ENCODE results near the gene COL20A1.

COL20A1 gene

DNA sequence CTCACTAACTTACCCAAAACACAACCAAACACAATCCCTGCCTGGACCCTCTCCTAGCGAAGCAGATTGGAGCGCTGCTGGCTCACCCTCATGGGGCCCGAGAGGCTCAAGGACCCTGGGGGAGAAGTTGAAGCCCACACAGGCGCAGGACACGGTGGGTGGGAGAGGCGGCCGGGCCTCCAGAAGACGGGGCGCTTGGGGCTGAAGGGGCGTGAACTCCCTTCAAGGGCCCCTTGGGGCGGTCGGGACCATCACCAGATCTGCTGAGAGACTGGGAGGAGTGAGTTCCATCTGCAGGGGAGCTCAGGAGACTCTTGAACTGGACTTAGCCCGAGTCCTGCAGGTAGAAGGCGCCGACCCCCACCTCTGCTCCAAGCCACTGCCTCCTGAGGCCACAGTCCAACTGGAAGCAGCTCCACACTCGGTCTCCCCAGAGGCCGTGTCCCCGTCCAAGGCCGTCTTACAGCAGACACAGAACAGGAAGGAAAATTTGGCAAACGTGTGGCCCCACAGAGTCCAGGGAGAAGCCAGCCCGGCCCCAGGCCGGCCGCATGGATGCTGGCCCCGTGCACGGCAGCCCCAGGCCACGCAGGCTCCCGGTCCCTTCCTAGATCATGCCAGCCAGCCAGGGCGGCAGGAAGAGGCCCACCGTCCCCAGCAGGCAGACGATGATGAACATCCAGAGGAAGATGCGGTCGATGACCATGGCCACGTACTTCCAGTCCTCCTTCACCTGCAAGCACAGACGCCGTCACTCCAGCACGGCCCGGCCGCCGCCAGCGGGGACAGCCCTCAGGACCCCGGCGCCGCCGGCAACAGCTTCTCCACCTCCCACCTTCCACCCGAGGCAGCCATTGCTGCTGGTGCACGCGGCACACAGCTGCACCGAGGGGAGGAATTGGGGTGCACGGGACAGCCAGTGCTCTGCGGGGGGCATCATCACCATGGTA lies 53.4 kb downstream of the COL20A1 start:
- TF ChIP-seq POLR2AphosphoS5 (IDR thresholded peaks at IDR 0.05; ENCODE audit: low read depth, low read length) (no peak), FOXP2 (optimal IDR thresholded peaks at IDR 0.05; ENCODE audit: borderline replicate concordance, extremely low read depth, extremely low read length, insufficient read depth) (no peak), SIN3A (IDR thresholded peaks at IDR 0.05; ENCODE audit: borderline replicate concordance, insufficient read depth, low read length) (no peak), TAF1 (IDR thresholded peaks at IDR 0.05; ENCODE audit: borderline replicate concordance, insufficient read depth, low read length) (no peak)
- TF ChIP-seq, protein P1, sequence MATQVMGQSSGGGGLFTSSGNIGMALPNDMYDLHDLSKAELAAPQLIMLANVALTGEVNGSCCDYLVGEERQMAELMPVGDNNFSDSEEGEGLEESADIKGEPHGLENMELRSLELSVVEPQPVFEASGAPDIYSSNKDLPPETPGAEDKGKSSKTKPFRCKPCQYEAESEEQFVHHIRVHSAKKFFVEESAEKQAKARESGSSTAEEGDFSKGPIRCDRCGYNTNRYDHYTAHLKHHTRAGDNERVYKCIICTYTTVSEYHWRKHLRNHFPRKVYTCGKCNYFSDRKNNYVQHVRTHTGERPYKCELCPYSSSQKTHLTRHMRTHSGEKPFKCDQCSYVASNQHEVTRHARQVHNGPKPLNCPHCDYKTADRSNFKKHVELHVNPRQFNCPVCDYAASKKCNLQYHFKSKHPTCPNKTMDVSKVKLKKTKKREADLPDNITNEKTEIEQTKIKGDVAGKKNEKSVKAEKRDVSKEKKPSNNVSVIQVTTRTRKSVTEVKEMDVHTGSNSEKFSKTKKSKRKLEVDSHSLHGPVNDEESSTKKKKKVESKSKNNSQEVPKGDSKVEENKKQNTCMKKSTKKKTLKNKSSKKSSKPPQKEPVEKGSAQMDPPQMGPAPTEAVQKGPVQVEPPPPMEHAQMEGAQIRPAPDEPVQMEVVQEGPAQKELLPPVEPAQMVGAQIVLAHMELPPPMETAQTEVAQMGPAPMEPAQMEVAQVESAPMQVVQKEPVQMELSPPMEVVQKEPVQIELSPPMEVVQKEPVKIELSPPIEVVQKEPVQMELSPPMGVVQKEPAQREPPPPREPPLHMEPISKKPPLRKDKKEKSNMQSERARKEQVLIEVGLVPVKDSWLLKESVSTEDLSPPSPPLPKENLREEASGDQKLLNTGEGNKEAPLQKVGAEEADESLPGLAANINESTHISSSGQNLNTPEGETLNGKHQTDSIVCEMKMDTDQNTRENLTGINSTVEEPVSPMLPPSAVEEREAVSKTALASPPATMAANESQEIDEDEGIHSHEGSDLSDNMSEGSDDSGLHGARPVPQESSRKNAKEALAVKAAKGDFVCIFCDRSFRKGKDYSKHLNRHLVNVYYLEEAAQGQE (IDR thresholded peaks at IDR 0.05; ENCODE audit: insufficient read depth in 1 of 2, low read depth in 2 of 2, low read length in 2 of 2) = no peak

DNA sequence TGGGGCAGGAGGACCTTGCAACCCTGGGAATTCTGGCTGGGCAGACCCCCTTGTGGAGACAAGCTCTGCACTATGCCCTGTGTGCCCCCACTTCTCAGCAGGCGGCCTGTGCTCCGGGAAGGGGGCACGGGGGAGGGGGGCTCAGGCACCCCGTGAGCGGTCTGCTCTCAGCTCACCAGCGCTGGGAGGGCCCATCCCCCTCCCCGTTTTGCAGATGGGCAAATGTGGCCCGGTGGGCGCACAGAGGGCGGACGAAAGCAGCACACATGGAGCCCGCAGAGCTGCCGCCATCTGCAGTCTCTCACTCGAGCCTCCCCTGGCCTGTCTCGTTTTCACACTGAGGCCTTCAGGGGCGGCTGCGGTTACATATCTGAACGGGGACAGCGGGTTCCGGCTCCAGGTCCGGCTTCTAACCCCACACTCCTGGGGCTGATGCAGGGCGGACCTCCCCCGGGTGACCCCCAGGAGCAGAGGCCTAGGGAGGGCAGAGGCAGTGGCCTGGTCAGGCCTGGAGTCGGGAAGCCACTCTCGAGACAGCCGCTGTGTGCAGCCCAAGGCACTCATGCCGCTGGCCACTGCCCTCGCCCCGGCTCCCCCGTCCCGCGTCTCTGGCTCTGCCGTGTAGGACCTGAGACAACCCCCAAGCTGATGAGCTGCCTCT lies 54.2 kb downstream of the COL20A1 start:
- TF ChIP-seq FOXP2 (optimal IDR thresholded peaks at IDR 0.05; ENCODE audit: borderline replicate concordance, extremely low read depth, extremely low read length, insufficient read depth) (no peak), TAF1 (IDR thresholded peaks at IDR 0.05; ENCODE audit: borderline replicate concordance, insufficient read depth, low read length) (no peak), SIN3A (IDR thresholded peaks at IDR 0.05; ENCODE audit: borderline replicate concordance, insufficient read depth, low read length) (no peak), POLR2AphosphoS5 (IDR thresholded peaks at IDR 0.05; ENCODE audit: low read depth, low read length) (no peak)
- TF ChIP-seq, protein P1 (IDR thresholded peaks at IDR 0.05; ENCODE audit: insufficient read depth in 1 of 2, low read depth in 2 of 2, low read length in 2 of 2) = no peak

DNA sequence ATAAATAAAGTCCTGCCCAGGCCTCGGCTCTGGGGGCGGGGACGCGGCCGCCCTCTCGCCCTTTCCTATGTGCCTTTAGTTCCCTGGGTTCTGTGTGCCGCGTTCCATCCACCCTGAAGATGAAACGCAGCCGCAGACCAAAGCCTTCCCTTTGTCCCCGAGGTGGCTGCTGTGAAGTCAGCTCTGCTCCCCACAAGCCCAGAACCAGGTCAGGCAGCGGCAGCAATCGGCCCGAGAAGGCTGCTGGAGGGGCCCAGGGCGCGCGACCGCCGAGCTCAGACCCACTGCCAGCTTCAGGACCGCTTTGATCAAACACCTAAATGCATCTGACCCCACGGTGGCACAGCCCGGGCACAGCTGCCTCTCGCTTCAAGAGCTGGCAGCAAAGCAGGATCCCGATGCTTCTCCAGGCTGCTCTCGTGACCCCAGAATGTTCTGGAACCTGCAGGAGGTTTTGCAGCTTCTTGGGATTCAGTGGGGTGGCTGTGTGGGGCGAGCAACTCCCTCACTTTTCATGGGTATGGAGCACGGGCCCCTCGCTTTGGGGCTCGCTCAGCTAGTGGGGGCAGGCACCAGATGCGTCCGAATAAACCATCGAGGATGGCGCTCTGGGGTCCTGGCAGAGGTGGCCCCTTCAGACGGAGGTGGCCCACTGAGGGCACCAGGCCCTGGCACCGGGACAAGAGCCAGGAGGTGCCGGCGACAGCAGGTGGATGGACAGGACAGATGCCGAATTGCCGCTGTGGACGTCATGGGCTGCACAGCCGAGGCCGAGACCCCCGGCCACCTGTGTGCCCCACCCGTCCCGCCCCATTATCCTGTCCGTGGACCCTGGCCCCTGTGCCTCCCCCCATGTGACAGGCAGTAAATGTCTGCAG lies 55.2 kb downstream of the COL20A1 start:
- TF ChIP-seq TAF1 (IDR thresholded peaks at IDR 0.05; ENCODE audit: borderline replicate concordance, insufficient read depth, low read length) (no peak), SIN3A (IDR thresholded peaks at IDR 0.05; ENCODE audit: borderline replicate concordance, insufficient read depth, low read length) (no peak), POLR2AphosphoS5 (IDR thresholded peaks at IDR 0.05; ENCODE audit: low read depth, low read length) (no peak), FOXP2 (optimal IDR thresholded peaks at IDR 0.05; ENCODE audit: borderline replicate concordance, extremely low read depth, extremely low read length, insufficient read depth) (no peak)
- TF ChIP-seq, protein P1 (IDR thresholded peaks at IDR 0.05; ENCODE audit: insufficient read depth in 1 of 2, low read depth in 2 of 2, low read length in 2 of 2) = no peak

DNA sequence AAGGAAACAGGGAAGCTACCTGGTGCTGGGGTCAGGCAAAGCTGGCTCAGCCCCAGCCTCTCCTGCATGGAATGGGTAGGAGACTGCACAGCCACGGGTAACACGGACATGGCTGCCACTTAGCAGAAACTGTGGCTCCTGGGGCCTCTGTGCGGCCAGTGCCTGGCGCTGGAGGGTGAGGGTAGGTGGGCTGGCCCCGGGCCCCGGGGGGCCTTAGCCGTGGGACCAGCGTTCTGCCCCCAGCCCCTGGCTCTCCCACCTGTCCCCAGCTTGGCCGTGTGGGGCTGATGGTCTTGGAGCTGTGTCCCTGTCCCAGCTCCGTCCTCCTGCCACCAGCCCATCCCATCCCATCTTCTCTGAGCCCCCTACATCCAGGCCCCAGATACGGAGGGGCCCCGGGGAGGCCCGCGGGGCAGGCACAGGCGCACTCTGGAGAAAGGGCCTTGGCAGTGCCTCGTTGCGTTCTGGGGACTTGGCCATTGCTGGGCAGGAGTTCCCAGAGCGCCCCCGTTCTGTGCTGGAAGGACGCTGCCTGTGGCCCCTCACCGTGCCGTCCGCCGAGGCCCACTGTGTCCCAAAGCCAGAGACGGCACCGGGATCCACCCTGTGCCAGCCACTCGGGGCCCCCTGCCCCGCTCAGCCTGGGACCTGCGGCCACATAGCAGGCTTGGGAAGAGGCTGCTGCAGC lies 56.0 kb downstream of the COL20A1 start:
- TF ChIP-seq POLR2AphosphoS5 (IDR thresholded peaks at IDR 0.05; ENCODE audit: low read depth, low read length) = no peak
- TF ChIP-seq FOXP2 (optimal IDR thresholded peaks at IDR 0.05; ENCODE audit: borderline replicate concordance, extremely low read depth, extremely low read length, insufficient read depth) = no peak
- TF ChIP-seq, protein P1 (IDR thresholded peaks at IDR 0.05; ENCODE audit: insufficient read depth in 1 of 2, low read depth in 2 of 2, low read length in 2 of 2) = no peak
- no peak for TF ChIP-seq SIN3A (IDR thresholded peaks at IDR 0.05; ENCODE audit: borderline replicate concordance, insufficient read depth, low read length)
- no peak for TF ChIP-seq TAF1 (IDR thresholded peaks at IDR 0.05; ENCODE audit: borderline replicate concordance, insufficient read depth, low read length)

Data from PFSK-1 (cell line).